B cell (primary cell): ENCODE data around the gene EVX1.
A peak's percentile ranks its signal among the peaks of the same experiment; 100 is the strongest.

Experiments used
- CTCF ChIP-seq: fragments of 200-600 bp; IDR thresholded peaks from one replicate; pipeline ENCODE4 v1.8.0; 2022; ENCODE audit warnings: antibody characterized with exemption, mild to moderate bottlenecking
- EZH2 ChIP-seq: IDR thresholded peaks from 2 replicates; pipeline ENCODE4 v1.6.1; 2012; ENCODE audit warnings: borderline replicate concordance, low read depth, mild to moderate bottlenecking, moderate library complexity, low read length; ENCODE audit not compliant: insufficient read depth, poor library complexity, severe bottlenecking

DNA sequence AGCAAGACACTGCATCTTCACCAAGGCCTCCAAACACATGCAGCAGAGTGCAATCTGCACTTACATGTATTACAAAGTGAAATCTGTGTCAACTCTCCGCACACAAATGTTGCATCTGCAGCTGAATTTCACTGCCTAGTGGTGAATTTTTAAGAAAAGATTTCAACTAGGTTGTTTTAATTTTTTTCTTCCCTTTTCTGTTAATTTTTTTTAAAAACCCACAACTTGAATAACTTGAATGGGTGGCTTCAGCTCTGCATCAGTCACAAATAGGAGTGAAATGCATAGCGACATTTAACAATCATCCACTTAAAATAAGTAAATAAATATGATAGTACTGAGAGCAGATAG lies 48.6 kb upstream of the EVX1 start:
- no peak for TF ChIP-seq CTCF
- peak; percentile 21 for TF ChIP-seq EZH2
